GM18519 (cell line): ENCODE results near the gene POLRMT.

Experiments used
- ATAC-seq: cut with Tn5 transposase; IDR thresholded peaks from one replicate; pipeline ENCODE4 v1.9.1; 2021; ENCODE audit warnings: mild to moderate bottlenecking, moderate library complexity; ENCODE audit not compliant: unreplicated experiment, low FRiP score

Gene POLRMT

GRCh38 chr19:648904-649801, 15.8 kb upstream of the POLRMT start:
- ATAC-seq = no peak

DNA sequence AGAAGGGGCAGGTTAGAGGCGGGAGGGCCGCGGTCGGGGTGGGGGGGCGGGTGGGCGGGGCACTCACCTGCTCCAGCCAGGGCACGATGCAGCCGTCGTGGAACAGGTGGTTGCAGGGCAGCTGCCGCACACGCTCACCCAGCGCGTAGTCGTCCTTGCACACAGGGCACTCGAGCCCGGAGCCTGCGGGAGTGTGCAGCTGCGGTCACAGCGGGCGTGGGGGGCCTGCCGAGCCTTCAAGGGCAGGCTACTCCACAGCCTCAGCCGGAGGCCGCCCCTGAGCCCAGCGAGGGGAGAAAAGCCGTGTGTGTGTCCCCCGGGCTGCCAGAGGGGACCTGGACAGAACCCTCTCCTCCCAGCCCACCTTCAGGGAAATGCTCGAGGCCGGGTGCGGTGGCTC, 15.0 kb upstream of the POLRMT start:
- no peak for ATAC-seq

GRCh38 chr19:647566-648284, 14.4 kb upstream of the POLRMT start:
- no peak for ATAC-seq

DNA sequence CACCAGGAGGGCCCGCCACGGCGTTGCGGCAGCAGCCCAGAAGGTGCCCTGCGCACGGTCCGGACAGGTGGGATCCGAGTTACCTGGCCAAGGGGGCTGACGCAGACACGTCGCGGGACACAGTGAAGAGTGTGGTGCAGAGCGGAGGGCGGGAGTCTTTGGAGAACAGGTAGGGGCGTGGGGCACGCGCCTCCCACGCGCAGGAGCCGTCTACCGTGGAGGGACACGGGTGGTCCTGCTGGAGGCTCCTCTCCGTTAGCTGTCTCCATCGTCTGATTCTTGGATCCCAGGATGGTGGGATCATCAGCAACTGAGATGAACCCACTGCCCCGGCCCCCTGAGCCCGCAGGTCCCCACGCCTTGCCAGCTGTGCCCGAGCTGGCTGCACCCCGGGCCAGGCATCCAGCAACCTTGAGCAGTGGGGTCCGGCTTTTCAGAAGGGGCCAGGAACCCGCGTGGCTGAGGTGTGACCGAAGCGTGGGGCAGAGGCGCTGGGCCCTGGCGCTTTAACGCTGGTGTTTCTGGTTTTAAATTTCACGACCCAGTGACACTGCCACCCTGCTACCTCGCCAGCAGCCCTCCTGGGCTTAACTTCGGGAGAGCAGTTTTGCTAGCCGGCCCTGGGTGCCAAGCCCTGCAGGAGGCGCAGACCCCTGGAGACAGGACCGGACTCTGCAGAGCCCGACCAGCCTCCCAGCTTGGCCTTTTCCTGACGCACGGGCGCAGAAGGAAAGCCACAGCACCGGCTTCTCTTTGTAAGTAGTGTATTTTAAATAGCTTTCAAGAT, 13.6 kb upstream of the POLRMT start:
- ATAC-seq = no peak

DNA sequence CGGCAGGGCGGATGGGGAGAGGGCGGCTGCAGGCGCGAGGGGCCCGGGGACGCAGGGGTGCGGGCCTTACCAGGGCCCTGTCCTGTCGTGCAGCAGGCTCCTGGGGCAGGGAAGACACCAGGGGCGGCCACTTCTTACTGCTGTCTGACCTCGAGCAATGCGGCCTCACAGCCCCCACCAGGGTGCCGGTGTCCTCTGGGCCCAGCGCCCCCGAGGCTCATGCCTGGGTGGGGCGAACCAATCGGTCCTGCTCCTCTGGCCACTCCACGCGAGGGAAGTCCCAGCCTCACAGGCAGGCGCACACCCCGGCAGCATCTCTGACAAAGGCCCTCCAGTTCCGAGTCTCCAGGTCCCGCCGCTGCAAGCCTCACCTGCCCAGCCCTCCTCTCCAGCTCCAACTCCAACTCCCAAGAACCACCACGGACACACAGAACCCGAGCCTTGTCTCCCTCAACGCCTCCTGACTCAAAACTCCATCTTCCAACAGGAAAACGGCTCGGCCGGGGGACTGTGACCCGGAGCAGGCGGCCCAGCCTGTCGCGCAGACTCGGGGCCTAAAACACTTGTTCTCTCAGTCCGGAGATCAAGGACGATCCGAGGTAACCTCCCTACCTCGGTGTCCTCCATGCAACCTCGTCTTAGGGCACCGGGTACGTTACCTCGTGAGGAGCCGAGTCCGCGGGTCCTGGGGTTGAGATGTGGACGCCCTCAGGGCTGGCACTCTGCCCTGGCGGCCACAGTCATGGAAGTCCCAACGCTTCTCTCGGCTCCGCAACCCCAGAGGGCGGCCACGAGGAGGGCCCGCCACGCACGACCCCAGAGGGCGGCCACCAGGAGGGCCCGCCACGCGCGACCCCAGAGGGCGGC, 12.8 kb upstream of the POLRMT start:
- no peak for ATAC-seq

- ATAC-seq = no peak
Observed at GRCh38 chr19:644789-645188, 11.5 kb upstream of the POLRMT start.

DNA sequence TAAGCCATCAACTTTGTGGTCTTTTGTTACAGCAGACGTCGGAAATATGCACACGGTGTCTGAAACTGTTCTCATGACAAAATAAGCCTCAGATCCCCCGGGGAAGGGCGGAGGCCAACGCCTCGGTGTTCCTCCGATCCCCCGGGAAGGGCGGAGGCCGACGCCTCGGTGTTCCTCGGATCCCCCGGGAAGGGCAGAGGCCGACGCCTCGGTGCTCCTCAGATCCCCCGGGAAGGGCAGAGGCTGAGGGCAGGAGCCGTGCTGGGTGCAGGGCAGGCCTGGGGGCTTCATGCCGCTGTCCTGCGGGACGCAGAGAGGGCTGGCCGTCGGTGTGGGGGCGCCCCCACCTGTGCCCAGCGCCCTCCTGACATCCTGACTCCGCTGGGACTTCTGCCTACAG, 11.0 kb upstream of the POLRMT start:
- ATAC-seq = no peak

DNA sequence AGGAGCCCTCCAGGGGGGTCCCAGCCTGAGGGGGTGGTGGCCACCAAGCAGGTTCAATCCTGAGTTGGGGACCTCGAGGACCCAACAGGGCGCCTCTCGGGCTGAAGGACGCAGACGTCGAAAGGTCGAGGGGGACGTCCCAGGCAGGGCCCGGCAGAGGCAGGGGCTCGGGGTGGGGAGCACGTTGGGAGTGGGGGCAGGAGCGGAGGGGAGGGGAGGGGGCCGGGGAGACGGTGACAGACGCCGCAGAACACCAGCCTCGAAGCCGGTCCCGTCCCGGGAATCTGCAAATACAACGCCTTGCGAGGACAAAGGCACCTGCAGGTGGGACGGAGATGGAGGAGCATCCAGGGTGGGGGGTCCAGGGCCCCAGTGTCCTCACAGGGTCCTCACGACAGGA, 10.4 kb upstream of the POLRMT start:
- no peak for ATAC-seq

DNA sequence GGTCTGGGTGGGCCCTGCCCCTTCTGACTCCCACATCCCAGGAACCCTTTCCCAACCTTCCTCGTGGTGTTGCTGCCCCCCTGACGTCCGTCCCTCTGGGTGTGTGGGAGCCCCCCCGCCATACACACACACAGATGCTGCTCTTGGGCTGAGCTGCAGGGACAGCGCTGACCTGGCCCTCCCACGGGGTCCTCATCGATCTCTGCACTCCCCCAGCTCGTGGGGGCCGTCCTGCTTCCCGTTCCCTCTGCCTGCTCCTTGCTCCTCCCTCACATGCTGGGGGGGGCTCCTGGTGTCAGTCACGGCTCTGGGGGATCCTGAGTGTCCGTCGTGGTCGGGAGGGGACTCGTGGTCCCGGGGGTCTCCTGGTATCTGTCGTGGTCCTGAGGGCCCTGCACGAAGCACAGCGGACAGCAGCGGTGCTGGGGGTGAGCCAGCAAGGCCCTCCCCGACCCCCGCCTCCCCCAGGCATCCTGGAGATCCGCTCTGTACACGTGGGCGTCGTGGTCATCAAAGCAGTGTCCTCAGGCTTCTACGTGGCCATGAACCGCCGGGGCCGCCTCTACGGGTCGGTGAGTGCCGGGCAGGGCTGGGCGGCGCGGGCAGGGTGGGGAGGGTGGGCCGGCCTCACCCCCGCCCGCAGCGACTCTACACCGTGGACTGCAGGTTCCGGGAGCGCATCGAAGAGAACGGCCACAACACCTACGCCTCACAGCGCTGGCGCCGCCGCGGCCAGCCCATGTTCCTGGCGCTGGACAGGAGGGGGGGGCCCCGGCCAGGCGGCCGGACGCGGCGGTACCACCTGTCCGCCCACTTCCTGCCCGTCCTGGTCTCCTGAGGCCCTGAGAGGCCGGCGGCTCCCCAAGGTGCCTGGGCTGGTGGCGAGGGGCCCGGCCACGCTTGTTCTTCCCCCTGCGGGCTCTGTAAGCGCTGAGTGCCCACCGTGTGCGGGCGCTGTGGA, 9.7 kb upstream of the POLRMT start:
- ATAC-seq = no peak

DNA sequence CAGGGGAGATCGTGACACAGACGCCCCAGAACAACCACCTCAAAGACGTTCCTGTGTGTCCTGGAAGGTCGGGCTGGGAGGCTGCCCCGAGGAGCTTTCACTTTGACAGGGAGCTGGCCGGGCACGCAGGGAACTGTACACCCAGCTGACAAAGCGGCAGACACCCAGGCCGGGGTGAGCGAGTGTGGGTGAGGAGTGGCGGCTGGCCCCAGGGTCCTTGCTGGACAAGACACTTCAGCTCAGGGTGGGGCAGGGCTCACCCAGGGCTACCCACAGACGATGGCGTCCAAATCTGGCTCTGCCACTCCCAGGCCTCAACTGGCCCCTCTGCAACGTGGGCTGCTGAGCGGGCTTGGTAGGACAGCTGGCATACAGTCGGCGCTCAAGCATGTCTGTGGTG, 8.4 kb upstream of the POLRMT start:
- ATAC-seq = no peak

DNA sequence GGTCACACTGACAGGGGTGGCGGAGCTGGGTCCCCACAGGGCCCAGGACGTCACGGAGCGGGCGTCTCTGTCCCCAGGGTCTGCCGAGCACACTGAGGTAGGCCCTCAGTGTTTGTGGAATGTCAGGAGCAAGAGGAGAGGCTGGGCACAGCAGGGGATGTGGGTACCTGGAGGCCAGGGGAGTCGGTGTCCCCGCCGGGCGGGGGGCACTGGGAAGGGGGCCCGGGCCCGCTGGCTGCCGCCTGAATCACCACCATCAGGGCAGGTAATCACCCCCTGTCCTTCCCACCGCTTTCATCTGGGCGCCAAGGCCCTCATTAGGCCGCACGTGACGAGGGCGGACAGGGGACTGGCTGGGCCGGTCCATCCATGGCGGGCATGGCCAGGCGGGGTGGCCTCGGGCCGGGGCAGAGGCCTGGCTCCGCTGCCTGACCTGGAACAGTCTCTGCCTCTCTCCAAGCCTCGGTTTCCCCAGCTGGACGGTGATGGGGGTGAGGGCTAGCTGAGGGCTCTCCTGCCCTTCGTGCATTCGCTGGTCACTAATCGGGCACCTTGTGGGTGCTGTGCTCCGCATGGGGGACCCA, 7.4 kb upstream of the POLRMT start:
- no peak for ATAC-seq

DNA sequence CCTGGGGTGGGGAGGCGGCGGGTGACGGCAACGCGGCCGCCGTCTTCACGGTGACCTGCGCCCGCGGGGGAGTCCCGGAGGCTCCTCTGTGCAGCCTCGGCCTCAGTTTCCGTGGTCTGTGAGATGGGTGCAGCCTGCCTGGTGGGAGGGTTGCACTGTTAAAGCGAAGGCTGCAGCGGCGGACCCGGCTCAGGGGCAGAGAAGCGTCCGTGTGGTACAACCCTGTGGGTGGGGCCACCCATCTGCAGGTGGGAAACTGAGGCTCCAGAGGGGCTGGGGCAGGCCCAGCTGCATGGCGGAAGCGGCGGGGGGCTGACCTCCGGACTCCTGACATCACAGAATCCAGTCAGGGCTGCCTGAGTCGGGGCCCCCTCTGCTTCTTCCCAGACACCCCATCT, 6.8 kb upstream of the POLRMT start:
- no peak for ATAC-seq

GRCh38 chr19:639253-640160, 6.2 kb upstream of the POLRMT start, which contains the start of gene FGF22:
TSS of gene FGF22 (plus strand) at chr19:639879. CDS start at chr19:639926, 47 bp downstream.
- peak; percentile 32 for ATAC-seq

GRCh38 chr19:638906-639252, 5.5 kb upstream of the POLRMT start:
- no peak for ATAC-seq

DNA sequence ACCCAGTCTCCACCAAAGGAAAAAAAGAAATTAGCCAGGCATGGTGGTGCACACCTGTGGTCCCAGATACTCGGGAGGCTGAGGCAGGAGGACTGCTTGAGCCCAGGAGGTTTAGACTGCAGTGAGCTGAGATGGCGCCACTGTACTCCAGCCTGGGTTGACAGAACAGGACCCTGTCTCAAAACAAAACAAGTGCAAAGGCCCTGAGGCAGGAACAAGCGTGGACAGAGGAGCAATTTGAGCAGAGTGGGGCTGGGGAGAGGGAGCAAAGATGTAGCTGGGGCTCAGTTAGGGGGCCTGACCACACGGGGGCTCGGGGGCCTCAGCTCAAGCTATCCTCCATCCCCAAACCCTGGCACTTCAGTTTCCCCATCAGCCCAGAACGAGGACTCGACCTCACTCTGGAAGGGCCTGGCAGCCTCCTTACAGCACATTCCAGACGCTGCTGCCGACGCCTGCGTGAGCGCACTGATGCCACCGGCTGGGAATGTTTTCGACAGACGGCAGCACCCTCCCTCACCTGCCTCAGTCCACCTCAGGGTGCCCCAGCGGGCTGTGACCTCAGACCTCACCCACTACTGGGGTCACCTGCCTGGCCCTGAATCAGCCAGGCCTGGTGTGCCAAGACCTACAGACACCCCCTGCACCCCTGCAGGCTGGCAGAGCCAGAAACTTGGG, 1.8 kb upstream of the POLRMT start:
- ATAC-seq = no peak

GRCh38 chr19:633786-634639, 676 bp upstream of the POLRMT start:
- no peak for ATAC-seq
